Gastrocnemius medialis (tissue), 4 donors: ENCODE results near the gene EEPD1. TPM values are rescaled to one million over a fixed set of nuclear protein-coding genes. Genes with fewer than 3 reads are reported as not detected.

ENCODE experiments used
- ATAC-seq, 2 donors: fragments of 150-250 bp; one replicate each; pipeline ENCODE4 v1.9.1; 2016
- DNase-seq, 2 donors: peaks; one replicate each; pipeline ENCODE4 v3.0.0-alpha.2; 2019
- H3K27ac ChIP-seq, 4 donors: fragments of 200-600 bp; sonication (generic); 1 replicate in 1 of 4; 2 replicates in 3 of 4; pipeline ENCODE4 v1.5.1; 2016 to 2018; ENCODE audit warnings: mild to moderate bottlenecking in 2 of 4, moderate library complexity in 1 of 4
- H3K27me3 ChIP-seq, 3 donors: fragments of 200-600 bp; sonication (generic) in 2 of 3; 1 replicate in 1 of 3; 2 replicates in 2 of 3; pipeline versions ENCODE4 v1.5.1 to v1.6.0; 2016 to 2019; ENCODE audit warnings: mild to moderate bottlenecking in 1 of 3, moderate library complexity in 1 of 3
- H3K36me3 ChIP-seq, 2 donors: fragments of 200-600 bp; sonication (generic) in 1 of 2; one replicate each; pipeline ENCODE4 v1.5.1; 2017 to 2018
- H3K4me1 ChIP-seq, 2 donors: fragments of 200-600 bp; sonication (generic) in 1 of 2; one replicate each; pipeline ENCODE4 v1.5.1; 2016 to 2017; ENCODE audit warnings: mild to moderate bottlenecking in 2 of 2
- H3K4me3 ChIP-seq, 4 donors: fragments of 200-600 bp; sonication (generic) in 3 of 4; 1 replicate in 1 of 4; 2 replicates in 3 of 4; pipeline ENCODE4 v1.5.1; 2016 to 2019; ENCODE audit warnings: mild to moderate bottlenecking in 2 of 4
- H3K9me3 ChIP-seq, 3 donors: fragments of 200-600 bp; sonication (generic) in 2 of 3; 1 replicate in 1 of 3; 2 replicates in 2 of 3; pipeline ENCODE4 v1.5.1; 2016 to 2019
- CTCF ChIP-seq, 5 experiments: fragments of 450-650 bp in 3 of 5; fragments of 200-600 bp in 2 of 5; sonication (generic) in 2 of 5; IDR thresholded peaks in 4 of 5; conservative IDR thresholded peaks in 1 of 5; 1 replicate in 4 of 5; 2 replicates in 1 of 5; pipeline ENCODE4 v1.5.1; 2016 to 2019; ENCODE audit warnings: antibody characterized with exemption in 5 of 5, mild to moderate bottlenecking in 3 of 5, moderate library complexity in 3 of 5
- POLR2A ChIP-seq, 2 donors: fragments of 450-650 bp; IDR thresholded peaks; one replicate each; pipeline ENCODE4 v1.6.1; 2017; ENCODE audit warnings: antibody characterized with exemption in 2 of 2, mild to moderate bottlenecking in 2 of 2, moderate library complexity in 2 of 2
- in situ Hi-C, 4 donors: fragments of 200-750 bp; cut with MboI; loops; one replicate each; pipeline versions ENCODE4 v1.15.0 to v1.8.0; 2017; ENCODE audit warnings: low sequenced_read_pairs in 4 of 4
- intact Hi-C: fragments of 100-400 bp; cut with DNase I; formaldehyde crosslinking; loops from one replicate; pipeline ENCODE4 v1.15.1; 2023; ENCODE audit warnings: low total_unique reads
- total RNA-seq, 4 donors: library from RNA; depleted of rRNA; stranded (reverse); fragments of >200 nt; gene quantifications; one replicate each; pipeline versions ENCODE4 v1.1.0 to v1.2.3, GENCODE V29; 2016

The EEPD1 gene
- total RNA-seq, 4 donors from 2014 or later: 41.0 to 68.5 (median 61.3) TPM

- H3K4me3 ChIP-seq: no peak overlapping the region
- no peak for ATAC-seq
- intact Hi-C loops (no loop called here), in situ Hi-C loops (no loop called here)
- no peaks in the 10 kb centered on the region for H3K27me3 ChIP-seq
- DNase-seq: no peak
- peaks cover 64 to 70% of the 10 kb centered on the region in 2 donors for H3K4me1 ChIP-seq
- H3K36me3 ChIP-seq: no peaks in the 10 kb centered on the region
- no peak for TF ChIP-seq CTCF (IDR thresholded peaks at IDR 0.05 in 4 of 5, conservative IDR thresholded peaks at IDR 0.05 in 1 of 5)
- TF ChIP-seq POLR2A (IDR thresholded peaks at IDR 0.05): no peak
- peak overlapping the region in 3 of 4 donors; percentile 51 to 75 (median 60) for H3K27ac ChIP-seq
- H3K9me3 ChIP-seq: no peaks in the 10 kb centered on the region
These were observed 39.8 kb downstream of the EEPD1 start for GRCh38 chr7:36192877-36193276.

GRCh38 chr7:36198854-36199266, 45.8 kb downstream of the EEPD1 start:
- DNase-seq (no peak), ATAC-seq (no peak)
- Histone ChIP-seq H3K27me3 (no peaks in the 10 kb centered on the region), H3K36me3 (no peaks in the 10 kb centered on the region), H3K9me3 (no peaks in the 10 kb centered on the region), H3K4me3 (no peak overlapping the region), H3K27ac (peak overlapping the region; percentile 34 to 60 (median 48)), H3K4me1 (peaks cover 46 to 50% of the 10 kb centered on the region in 2 donors)
- intact Hi-C loops: no loop called here
- in situ Hi-C loops: no loop called here
- no peak for TF ChIP-seq POLR2A (IDR thresholded peaks at IDR 0.05)
- TF ChIP-seq CTCF (IDR thresholded peaks at IDR 0.05 in 4 of 5, conservative IDR thresholded peaks at IDR 0.05 in 1 of 5): no peak

- in situ Hi-C loops: no loop called here
- peak overlapping the region in 3 of 4 donors; percentile 34 to 60 (median 48) for H3K27ac ChIP-seq
These were observed 46.3 kb downstream of the EEPD1 start for GRCh38 chr7:36199329-36199728.

GRCh38 chr7:36201122-36201723, 48.2 kb downstream of the EEPD1 start:
- Histone ChIP-seq H3K4me3 (no peak overlapping the region), H3K9me3 (no peaks in the 10 kb centered on the region), H3K27me3 (no peaks in the 10 kb centered on the region), H3K4me1 (peaks cover 54 to 62% of the 10 kb centered on the region in 2 donors), H3K27ac (no peak overlapping the region), H3K36me3 (no peaks in the 10 kb centered on the region)
- in situ Hi-C loops: loop anchor here in 1 of 4 donors (10.0 kb wide), 1 partner anchor 84 kb away; no protein-coding TSS in a partner anchor
- no peak for ATAC-seq
- no peak for DNase-seq
- intact Hi-C loops: no loop called here
- no peak for TF ChIP-seq CTCF (IDR thresholded peaks at IDR 0.05 in 4 of 5, conservative IDR thresholded peaks at IDR 0.05 in 1 of 5)
- TF ChIP-seq POLR2A (IDR thresholded peaks at IDR 0.05): no peak

More at GRCh38 chr7:36199329-36199728, 46.3 kb downstream of the EEPD1 start:
- intact Hi-C loops: no loop called here
- ATAC-seq (peak in 1 of 2 donors; percentile 24), DNase-seq (no peak)
- no peak for TF ChIP-seq POLR2A (IDR thresholded peaks at IDR 0.05)
- TF ChIP-seq CTCF (IDR thresholded peaks at IDR 0.05 in 4 of 5, conservative IDR thresholded peaks at IDR 0.05 in 1 of 5): no peak
- no peaks in the 10 kb centered on the region for H3K27me3 ChIP-seq
- H3K4me1 ChIP-seq: peaks cover 49 to 51% of the 10 kb centered on the region in 2 donors
- no peaks in the 10 kb centered on the region for H3K36me3 ChIP-seq
- H3K9me3 ChIP-seq: no peaks in the 10 kb centered on the region
- H3K4me3 ChIP-seq: no peak overlapping the region
